Neural progenitor cell (in vitro differentiated cells): Measurements from ENCODE around the gene MBNL2. TPM values are rescaled to one million over a fixed set of nuclear protein-coding genes. Genes with fewer than 3 reads are reported as not detected.

ENCODE experiments used
- DNase-seq: peaks from one replicate; pipeline ENCODE4 v3.0.0-alpha.2; 2016; ENCODE audit warnings: low spot score
- H2AFZ ChIP-seq: fragments of 200-600 bp; sonication (generic); replicated peaks from 2 replicates; pipeline ENCODE4 v1.6.1; 2016; ENCODE audit warnings: antibody characterized with exemption
- H3F3A ChIP-seq: fragments of 200-600 bp; sonication (generic); 2 replicates; pipeline ENCODE4 v1.6.1; 2016; ENCODE audit warnings: antibody characterized with exemption, low read depth
- H3K27ac ChIP-seq: fragments of 200-600 bp; sonication (generic); 2 replicates; pipeline ENCODE4 v1.5.1; 2016; ENCODE audit warnings: mild to moderate bottlenecking
- H3K27me3 ChIP-seq: fragments of 200-600 bp; sonication (generic); 2 replicates; pipeline ENCODE4 v1.6.1; 2016; ENCODE audit warnings: mild to moderate bottlenecking, moderate library complexity
- H3K36me3 ChIP-seq: fragments of 200-600 bp; sonication (generic); 2 replicates; pipeline ENCODE4 v1.5.1; 2016
- H3K4me1 ChIP-seq: fragments of 200-600 bp; sonication (generic); 2 replicates; pipeline ENCODE4 v1.6.1; 2016; ENCODE audit warnings: mixed run types
- H3K4me2 ChIP-seq: fragments of 200-600 bp; sonication (generic); 2 replicates; pipeline ENCODE4 v1.6.1; 2016
- H3K4me3 ChIP-seq: fragments of 200-600 bp; sonication (generic); 2 replicates; pipeline ENCODE4 v1.5.1; 2016
- H3K79me2 ChIP-seq: fragments of 200-600 bp; sonication (generic); 2 replicates; pipeline ENCODE4 v1.6.1; 2016; ENCODE audit warnings: low read depth
- H3K9ac ChIP-seq: fragments of 200-600 bp; sonication (generic); 2 replicates; pipeline ENCODE4 v1.6.1; 2016
- H3K9me3 ChIP-seq: fragments of 200-600 bp; sonication (generic); 2 replicates; pipeline ENCODE4 v1.5.1; 2016; ENCODE audit warnings: low read depth
- H4K20me1 ChIP-seq: fragments of 200-600 bp; sonication (generic); 2 replicates; pipeline ENCODE4 v1.6.1; 2016; ENCODE audit warnings: low read depth
- H3K27ac Mint-ChIP-seq: 3 replicates; pipeline ENCODE4 v1.8.0; 2021; ENCODE audit warnings: mixed read lengths
- H3K27me3 Mint-ChIP-seq: 2 replicates; pipeline ENCODE4 v1.8.0; 2022; ENCODE audit warnings: low read depth, mild to moderate bottlenecking, inconsistent platforms, moderate library complexity, mixed read lengths; ENCODE audit not compliant: insufficient read depth
- H3K36me3 Mint-ChIP-seq: 3 replicates; pipeline ENCODE4 v1.8.0; 2021; ENCODE audit warnings: mixed read lengths
- H3K4me1 Mint-ChIP-seq: 3 replicates; pipeline ENCODE4 v1.8.0; 2021; ENCODE audit warnings: mixed read lengths
- H3K4me3 Mint-ChIP-seq: 3 replicates; pipeline ENCODE4 v1.8.0; 2021; ENCODE audit warnings: mild to moderate bottlenecking, moderate library complexity, mixed read lengths
- H3K9me3 Mint-ChIP-seq: 3 replicates; pipeline ENCODE4 v1.8.0; 2020; ENCODE audit warnings: mixed read lengths
- EZH2 ChIP-seq: fragments of 200-600 bp; sonication (generic); IDR thresholded peaks from 2 replicates; pipeline ENCODE4 v1.6.1; 2017; ENCODE audit warnings: antibody characterized with exemption, mild to moderate bottlenecking, moderate library complexity
- EZH2phosphoT487 ChIP-seq: fragments of 200-600 bp; sonication (generic); IDR thresholded peaks from 2 replicates; pipeline ENCODE4 v1.6.1; 2017; ENCODE audit warnings: antibody characterized with exemption
- total RNA-seq: library from RNA; depleted of rRNA; stranded (reverse); fragments of >200 nt; gene quantifications from 2 replicates; pipeline ENCODE4 v1.2.3, GENCODE V29; 2015; ENCODE audit warnings: low replicate concordance
- TF ChIP-seq, protein P1 (sequence below): fragments of 200-600 bp; sonication (generic); IDR thresholded peaks from 2 replicates; pipeline ENCODE4 v1.5.1; 2017; ENCODE audit warnings: antibody characterized with exemption, mild to moderate bottlenecking

MBNL2 gene
- total RNA-seq, 1 donor from 2014 or later = 19.6 TPM

DNA sequence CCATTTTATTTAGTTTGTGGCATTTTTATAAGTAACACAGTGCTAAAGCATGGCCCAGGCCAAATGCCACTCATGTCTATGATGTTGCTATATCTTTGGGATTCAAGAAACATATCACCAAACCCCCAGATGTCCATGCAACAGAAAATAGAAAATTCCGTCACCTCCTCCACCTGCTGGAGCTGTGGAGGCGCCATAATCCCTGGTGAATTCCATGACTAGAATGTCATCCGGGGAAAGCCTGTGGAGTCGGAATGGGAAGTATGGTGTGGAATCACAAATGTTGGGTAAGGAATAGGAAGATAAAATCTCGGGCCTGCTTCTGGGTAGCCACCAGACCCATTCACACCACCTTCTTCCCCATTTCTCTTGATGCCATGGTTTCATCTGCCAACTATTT lies 160.1 kb downstream of the MBNL2 start:
- Mint-ChIP-seq H3K27ac (no peak overlapping the region), H3K27me3 (no peaks in the 10 kb centered on the region), H3K4me1 (no peaks in the 10 kb centered on the region), H3K36me3 (peaks cover 5% of the 10 kb centered on the region), H3K9me3 (no peaks in the 10 kb centered on the region), H3K4me3 (no peak overlapping the region)
- H2AFZ ChIP-seq = no peak overlapping the region
- TF ChIP-seq EZH2 (no peak), EZH2phosphoT487 (no peak)
- TF ChIP-seq, protein P1, sequence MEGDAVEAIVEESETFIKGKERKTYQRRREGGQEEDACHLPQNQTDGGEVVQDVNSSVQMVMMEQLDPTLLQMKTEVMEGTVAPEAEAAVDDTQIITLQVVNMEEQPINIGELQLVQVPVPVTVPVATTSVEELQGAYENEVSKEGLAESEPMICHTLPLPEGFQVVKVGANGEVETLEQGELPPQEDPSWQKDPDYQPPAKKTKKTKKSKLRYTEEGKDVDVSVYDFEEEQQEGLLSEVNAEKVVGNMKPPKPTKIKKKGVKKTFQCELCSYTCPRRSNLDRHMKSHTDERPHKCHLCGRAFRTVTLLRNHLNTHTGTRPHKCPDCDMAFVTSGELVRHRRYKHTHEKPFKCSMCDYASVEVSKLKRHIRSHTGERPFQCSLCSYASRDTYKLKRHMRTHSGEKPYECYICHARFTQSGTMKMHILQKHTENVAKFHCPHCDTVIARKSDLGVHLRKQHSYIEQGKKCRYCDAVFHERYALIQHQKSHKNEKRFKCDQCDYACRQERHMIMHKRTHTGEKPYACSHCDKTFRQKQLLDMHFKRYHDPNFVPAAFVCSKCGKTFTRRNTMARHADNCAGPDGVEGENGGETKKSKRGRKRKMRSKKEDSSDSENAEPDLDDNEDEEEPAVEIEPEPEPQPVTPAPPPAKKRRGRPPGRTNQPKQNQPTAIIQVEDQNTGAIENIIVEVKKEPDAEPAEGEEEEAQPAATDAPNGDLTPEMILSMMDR = no peak
- no peaks in the 10 kb centered on the region for H3K9me3 ChIP-seq
- H3K4me2 ChIP-seq = no peak overlapping the region
- H3K9ac ChIP-seq = no peak overlapping the region
- H3K36me3 ChIP-seq = no peaks in the 10 kb centered on the region
- H3F3A ChIP-seq = no peaks in the 10 kb centered on the region
- H3K79me2 ChIP-seq = no peaks in the 10 kb centered on the region
- no peaks in the 10 kb centered on the region for H4K20me1 ChIP-seq
- no peak overlapping the region for H3K27ac ChIP-seq
- DNase-seq = no peak
- H3K27me3 ChIP-seq = no peaks in the 10 kb centered on the region
- no peak overlapping the region for H3K4me3 ChIP-seq
- H3K4me1 ChIP-seq = no peaks in the 10 kb centered on the region

DNA sequence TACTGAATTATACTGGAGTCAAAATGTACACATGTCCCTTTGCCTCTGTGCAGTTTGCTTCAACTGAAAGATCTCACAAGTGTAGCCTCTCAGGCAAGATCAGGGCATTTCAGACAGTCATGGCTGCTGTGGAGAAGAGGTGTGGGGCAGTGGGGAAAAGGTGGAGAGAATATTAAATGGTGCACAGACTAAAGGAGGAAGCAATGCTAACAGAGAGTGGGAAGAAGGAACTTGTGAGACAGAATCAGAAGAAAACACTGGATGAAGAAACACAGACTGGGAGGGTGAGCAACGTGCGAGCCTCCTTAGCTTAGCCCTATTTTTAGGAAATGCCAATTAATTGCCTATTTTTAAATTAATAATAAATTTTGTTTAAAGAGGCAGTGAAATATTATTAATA lies 162.2 kb downstream of the MBNL2 start:
- no peaks in the 10 kb centered on the region for H3K79me2 ChIP-seq
- H2AFZ ChIP-seq = no peak overlapping the region
- no peak for DNase-seq
- H3K4me3 Mint-ChIP-seq = no peak overlapping the region
- H3K4me1 Mint-ChIP-seq = no peaks in the 10 kb centered on the region
- no peaks in the 10 kb centered on the region for H3K36me3 ChIP-seq
- H3K27ac ChIP-seq = no peak overlapping the region
- no peak overlapping the region for H3K9ac ChIP-seq
- no peak overlapping the region for H3K27ac Mint-ChIP-seq
- H3K9me3 ChIP-seq = no peaks in the 10 kb centered on the region
- no peaks in the 10 kb centered on the region for H3K4me1 ChIP-seq
- H3K4me2 ChIP-seq = no peak overlapping the region
- no peaks in the 10 kb centered on the region for H3K27me3 ChIP-seq
- H4K20me1 ChIP-seq = no peaks in the 10 kb centered on the region
- H3K9me3 Mint-ChIP-seq = no peaks in the 10 kb centered on the region
- peaks cover 13% of the 10 kb centered on the region for H3K36me3 Mint-ChIP-seq
- no peaks in the 10 kb centered on the region for H3F3A ChIP-seq
- no peak for TF ChIP-seq EZH2phosphoT487
- TF ChIP-seq EZH2 = no peak
- TF ChIP-seq, protein P1 = no peak
- H3K27me3 Mint-ChIP-seq = no peaks in the 10 kb centered on the region
- no peak overlapping the region for H3K4me3 ChIP-seq

DNA sequence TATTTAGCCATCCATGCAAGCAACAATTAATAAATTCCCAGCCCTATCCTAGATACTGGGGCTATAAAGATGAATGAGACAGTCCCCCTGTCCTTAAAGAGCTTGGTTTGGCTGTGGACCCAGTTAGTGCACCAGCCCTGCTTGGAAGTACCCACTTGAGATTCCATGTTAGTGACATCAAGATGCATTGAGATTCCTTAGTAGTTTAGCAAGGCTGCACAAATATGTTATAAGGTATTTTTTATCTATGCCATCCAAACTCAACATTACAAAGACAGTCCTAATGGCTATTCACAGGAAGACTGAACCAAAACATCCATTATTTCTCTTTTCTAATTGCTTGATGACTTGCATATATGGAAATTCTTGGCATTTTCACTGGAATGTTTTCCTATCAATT lies 163.0 kb downstream of the MBNL2 start:
- H3K4me3 ChIP-seq = no peak overlapping the region
- no peak for TF ChIP-seq EZH2
- TF ChIP-seq, protein P1 = no peak
- no peak for TF ChIP-seq EZH2phosphoT487
- H3F3A ChIP-seq = no peaks in the 10 kb centered on the region
- H3K36me3 ChIP-seq = no peaks in the 10 kb centered on the region
- Mint-ChIP-seq H3K27me3 (no peaks in the 10 kb centered on the region), H3K36me3 (peaks cover 12% of the 10 kb centered on the region), H3K4me3 (no peak overlapping the region), H3K27ac (no peak overlapping the region), H3K4me1 (no peaks in the 10 kb centered on the region), H3K9me3 (no peaks in the 10 kb centered on the region)
- H3K27ac ChIP-seq = no peak overlapping the region
- no peaks in the 10 kb centered on the region for H3K9me3 ChIP-seq
- H3K27me3 ChIP-seq = no peaks in the 10 kb centered on the region
- H3K79me2 ChIP-seq = no peaks in the 10 kb centered on the region
- no peak overlapping the region for H3K4me2 ChIP-seq
- H4K20me1 ChIP-seq = no peaks in the 10 kb centered on the region
- DNase-seq = no peak
- H2AFZ ChIP-seq = no peak overlapping the region
- H3K9ac ChIP-seq = no peak overlapping the region
- H3K4me1 ChIP-seq = no peaks in the 10 kb centered on the region

DNA sequence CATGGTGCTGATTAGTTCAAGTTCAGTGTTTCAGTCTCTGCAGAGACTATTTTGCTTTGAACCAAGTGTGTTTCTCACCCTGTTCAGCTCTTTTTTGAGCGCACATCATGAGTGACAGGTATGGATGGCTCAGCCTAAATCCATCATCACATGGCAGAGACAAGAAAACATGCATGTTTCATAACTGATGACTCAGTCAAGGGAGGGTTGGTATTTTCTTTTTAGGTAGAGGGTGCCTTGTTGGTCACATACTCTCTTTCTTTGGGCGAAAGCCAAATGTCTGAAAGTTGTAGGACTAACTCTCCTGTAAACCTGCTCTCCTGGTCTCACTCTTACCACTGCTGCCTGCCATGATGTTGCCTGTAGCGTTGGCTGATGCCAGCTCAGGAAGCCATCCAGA lies 163.7 kb downstream of the MBNL2 start:
- no peak overlapping the region for H3K27ac Mint-ChIP-seq
- no peak for TF ChIP-seq EZH2
- no peak for TF ChIP-seq EZH2phosphoT487
- TF ChIP-seq, protein P1 = no peak
- no peaks in the 10 kb centered on the region for H3K27me3 Mint-ChIP-seq

More for the DNA sequence above, 163.7 kb downstream of the MBNL2 start:
- Mint-ChIP-seq H3K36me3 (peaks cover 12% of the 10 kb centered on the region), H3K4me1 (no peaks in the 10 kb centered on the region), H3K4me3 (no peak overlapping the region), H3K9me3 (no peaks in the 10 kb centered on the region)
- no peak overlapping the region for H3K27ac ChIP-seq
- H3K36me3 ChIP-seq = no peaks in the 10 kb centered on the region
- no peaks in the 10 kb centered on the region for H4K20me1 ChIP-seq
- no peak for DNase-seq
- no peaks in the 10 kb centered on the region for H3K9me3 ChIP-seq
- no peak overlapping the region for H3K4me3 ChIP-seq
- H3K9ac ChIP-seq = no peak overlapping the region
- H2AFZ ChIP-seq = no peak overlapping the region
- H3K79me2 ChIP-seq = no peaks in the 10 kb centered on the region
- no peaks in the 10 kb centered on the region for H3F3A ChIP-seq
- H3K4me2 ChIP-seq = no peak overlapping the region
- H3K27me3 ChIP-seq = no peaks in the 10 kb centered on the region
- H3K4me1 ChIP-seq = no peaks in the 10 kb centered on the region
